HUDEP-2 (cell line): ENCODE results near the gene CTU2.

Experiments
- DNase-seq, 76 experiments: peaks; one replicate each; lab custom pipeline; 2025; ENCODE audit not compliant: unreplicated experiment in 76 of 76; lab: John Stamatoyannopoulos, UW

Gene CTU2

DNA sequence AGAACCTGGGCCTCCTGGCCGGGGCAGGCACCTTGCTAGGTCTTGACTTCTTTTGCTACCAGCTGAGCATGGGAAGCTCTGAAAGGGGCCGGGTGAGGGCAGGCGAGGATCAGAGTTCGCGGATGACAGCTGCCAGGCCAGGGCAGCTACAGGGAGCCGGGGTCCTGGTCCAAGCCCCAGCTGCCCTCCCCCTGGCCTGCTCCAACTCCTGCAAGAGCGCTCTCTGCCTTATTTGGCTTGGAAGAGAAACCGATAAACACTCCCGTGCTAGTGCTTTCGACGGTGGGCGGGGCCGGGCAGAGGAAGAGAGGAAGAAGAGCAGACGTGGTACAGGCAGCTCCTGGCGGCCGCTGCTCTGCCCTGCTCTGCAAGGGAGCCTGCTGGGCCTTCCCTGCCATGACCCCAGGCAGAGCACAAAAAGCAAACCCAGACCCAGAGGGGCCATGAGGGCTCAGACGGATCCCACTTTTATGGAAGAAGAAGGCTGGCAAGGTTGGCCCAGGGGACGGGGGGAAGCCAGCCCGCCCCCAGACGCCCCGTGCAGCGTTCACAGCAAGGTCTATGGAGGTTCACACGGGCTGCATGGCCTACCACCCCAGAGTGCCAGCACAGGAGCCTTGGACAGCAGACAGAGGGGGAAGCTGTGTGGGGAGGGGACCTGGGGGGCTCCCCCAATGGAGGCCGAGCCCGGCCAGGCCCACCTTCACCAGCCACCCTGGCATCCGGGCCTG, 53.1 kb downstream of the CTU2 start:
- DNase-seq = no peak

DNA sequence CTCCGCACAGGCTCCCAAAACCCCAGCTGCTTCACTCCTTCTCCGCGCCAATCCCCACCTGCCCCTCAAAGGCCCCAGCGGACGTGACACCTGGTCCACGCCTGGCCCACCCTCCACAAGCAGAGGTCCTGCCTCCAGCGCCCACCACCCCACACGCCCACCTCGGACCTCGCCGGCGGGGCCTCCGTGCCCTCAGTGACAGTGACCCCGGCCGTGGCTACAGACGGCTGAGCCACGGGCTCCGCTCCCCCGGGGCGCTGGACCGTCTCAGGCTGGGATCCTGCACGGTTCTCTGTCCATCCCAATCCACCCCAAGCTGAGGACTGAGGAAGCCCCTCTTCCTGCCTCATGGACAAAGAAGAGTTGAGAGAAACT, 53.7 kb downstream of the CTU2 start:
- DNase-seq = no peak

DNA sequence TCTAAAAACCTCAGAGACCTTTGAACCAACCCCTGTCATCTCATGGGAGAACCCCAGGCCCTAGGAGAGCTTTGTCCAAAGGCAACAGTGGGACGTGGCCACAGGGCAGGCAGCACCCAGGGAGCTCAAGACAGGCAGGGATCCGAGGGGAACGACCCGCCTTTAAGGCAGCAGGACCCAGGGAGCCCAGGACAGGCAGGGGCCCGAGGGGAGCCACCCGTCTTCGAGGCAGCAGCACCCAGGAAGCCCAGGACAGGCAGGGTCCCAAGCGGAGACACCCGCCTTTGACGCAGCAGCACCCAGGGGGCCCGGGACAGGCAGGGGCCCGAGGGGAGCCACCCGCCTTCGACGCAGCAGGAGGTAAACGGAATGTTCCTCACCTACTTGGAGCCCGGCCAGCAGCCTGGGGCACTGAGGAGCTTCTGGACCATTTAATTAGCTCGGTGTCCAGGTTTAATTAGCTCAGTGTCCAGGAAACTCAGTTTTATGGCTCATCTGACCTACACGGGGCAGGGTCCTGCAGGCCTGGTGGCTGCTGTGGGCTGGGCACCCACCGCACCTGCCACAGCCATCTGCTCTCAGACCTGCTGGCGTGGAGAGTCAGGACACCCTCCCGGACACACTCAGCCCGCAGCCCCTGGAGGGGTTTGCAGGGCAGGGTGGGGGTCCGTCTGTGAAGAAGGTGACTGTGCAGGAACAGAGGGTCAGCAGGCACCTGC, 54.3 kb downstream of the CTU2 start:
- no peak for DNase-seq

DNA sequence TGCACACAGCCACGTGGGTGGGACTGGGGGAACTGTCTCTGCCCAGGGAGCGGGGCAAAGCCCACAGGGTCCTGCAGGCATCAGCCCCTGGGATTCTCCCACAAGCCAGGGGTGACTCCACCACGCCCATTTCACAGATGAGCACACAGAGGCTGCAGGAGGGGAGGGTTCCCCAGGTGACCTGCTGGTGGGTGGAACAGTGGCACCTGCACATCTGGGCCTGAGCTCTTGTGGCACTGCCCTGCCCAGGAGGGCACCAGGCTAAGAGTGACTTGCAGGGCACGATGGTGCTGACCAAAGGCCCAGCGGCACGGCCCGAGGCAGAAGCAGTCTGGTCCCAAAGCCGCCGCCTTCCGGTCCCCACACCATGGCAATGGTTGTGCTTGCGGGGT, 54.8 kb downstream of the CTU2 start:
- DNase-seq = no peak

DNA sequence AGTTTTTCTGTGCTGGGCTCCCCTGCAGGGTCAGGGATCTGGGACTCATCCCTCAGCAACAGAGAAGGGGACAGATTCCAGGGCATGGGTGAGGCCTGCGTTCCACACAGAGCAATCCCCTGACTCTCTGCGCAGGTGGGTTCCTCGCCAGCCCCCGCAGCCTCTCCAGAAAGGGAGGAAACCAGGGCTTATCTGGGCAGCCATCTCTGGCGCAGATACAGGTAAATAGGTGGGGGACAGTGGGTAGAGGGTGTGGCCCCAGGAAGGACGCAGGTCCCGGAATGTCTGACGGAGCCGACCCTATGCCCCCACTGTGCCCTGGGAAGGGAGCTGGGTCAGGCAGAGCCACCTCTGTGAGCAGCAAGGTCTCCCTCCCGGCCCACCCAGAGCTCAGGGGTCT, 55.5 kb downstream of the CTU2 start:
- no peak for DNase-seq

DNA sequence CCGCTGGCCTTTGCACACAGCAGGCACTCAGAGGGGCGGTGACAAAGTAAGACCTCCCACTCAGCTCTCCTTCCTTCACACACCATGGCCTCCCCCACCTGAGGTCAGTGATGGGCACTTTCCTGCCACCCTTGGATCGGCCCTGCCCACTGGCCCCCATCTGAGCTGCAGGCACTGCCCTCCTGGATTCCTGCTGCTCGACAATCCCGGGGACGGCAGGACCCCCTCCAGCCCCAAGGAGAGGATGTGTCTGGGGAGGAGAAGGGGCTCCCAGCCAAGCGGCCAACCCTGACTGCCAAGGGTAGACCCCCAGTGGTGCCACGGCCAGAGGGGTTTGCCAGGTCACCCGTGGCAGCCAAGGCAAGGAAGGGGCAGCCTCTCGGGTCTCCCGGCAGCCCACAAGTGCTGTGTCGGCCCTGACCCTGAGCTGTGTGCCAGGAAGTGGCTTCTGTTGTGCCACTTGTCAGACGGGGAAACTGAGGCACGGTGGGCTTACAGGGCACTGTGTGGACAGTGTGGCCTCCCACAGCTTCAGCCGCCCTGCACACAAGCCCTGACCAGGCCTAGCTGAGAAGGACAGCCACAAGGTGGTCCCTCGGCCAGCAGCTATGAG, 56.1 kb downstream of the CTU2 start:
- no peak for DNase-seq

DNA sequence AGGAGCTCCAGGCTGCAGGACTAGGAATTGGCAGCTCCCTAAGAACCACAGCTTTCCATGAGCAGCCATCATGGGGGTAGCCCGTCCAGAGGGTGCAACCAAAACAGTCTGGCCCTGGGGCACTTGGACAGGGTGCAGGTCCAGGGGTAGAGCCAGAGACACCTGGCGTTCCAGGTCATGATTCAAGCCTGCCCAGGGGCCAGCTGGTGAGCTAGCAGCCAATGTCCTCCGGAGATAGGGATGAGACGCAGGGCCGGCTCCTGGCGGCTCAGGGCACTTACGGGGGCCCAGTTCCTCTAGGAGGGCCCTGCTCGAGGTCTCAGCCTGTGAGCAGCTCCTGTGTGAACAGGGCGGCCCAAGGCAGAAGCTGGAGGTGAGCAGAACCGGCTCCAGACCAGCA, 56.6 kb downstream of the CTU2 start:
- DNase-seq = no peak

DNA sequence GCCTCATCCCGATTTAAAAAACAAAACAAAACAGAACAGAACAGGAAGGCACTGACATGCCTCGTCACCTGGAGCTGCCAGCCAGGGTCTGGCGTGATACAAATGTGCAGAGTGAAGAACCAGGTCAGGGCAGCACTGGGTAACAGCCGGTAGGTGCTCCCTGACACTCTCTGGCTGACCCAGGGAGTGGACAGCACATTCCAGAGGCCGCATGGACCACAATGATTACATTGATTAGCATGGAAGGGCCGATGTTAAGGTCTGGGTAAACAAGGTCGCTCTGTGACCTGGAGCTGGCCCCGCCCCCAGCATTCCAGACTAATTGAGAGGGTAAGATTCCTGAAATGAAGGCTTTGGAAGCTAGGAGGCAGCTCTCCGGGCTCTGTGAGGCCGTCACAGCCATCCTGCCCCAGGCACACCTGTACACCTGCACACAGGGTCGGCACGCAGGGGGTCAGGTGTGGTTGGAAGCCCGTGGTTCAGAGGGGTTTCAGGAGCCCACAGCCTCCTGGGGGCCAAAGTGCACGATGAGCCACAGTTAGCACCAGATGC, 57.3 kb downstream of the CTU2 start:
- no peak for DNase-seq

DNA sequence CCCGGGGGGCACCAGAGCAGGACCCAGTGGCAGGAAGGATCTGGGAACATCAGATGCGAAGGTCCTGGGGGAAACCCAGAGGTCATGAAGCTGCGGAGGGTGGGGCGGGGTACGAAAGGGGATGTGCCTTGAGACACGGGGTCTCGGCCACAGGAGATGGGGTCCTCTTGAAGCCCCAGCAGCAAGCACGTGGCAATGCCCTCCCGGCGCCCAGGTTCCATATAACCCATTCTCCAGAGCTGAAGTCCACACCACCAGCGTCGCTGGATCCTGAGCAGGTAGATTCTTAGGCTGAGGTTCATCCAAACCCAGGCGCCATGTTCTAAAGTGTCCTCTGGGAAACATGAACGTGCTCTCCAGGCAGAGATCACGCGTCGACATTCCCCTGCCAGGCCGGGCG, 57.8 kb downstream of the CTU2 start:
- DNase-seq = no peak

DNA sequence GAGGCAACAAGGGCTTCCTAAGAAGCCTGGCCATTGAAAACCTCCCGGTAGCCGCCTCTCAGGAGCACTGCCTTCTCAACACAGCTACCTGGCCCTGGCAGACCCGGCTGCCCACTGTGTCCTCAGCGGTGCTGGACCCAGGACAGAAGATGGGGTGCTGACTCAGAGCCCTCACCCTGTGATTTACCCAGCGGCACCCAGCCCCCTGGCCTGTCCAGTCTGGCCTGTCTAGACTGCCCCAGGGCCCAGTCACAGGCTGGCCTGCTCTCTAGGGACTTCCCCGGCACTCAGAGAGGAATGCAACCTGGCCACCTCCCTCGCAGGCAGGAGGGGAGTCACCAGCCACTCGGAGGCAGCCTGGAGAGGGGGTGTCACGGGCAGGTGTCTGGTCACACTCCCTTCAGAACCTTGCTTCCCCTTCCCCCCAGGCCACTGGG, 58.6 kb downstream of the CTU2 start:
- DNase-seq = no peak
